Neural progenitor cell (in vitro differentiated cells): Measurements from ENCODE around the gene POLR2L. TPM values are rescaled to one million over a fixed set of nuclear protein-coding genes. Genes with fewer than 3 reads are reported as not detected.

Experiments used
- DNase-seq: peaks from one replicate; pipeline ENCODE4 v3.0.0-alpha.2; 2016; ENCODE audit warnings: low spot score
- H2AFZ ChIP-seq: fragments of 200-600 bp; sonication (generic); replicated peaks from 2 replicates; pipeline ENCODE4 v1.6.1; 2016; ENCODE audit warnings: antibody characterized with exemption
- H3F3A ChIP-seq: fragments of 200-600 bp; sonication (generic); 2 replicates; pipeline ENCODE4 v1.6.1; 2016; ENCODE audit warnings: antibody characterized with exemption, low read depth
- H3K27ac ChIP-seq: fragments of 200-600 bp; sonication (generic); 2 replicates; pipeline ENCODE4 v1.5.1; 2016; ENCODE audit warnings: mild to moderate bottlenecking
- H3K27me3 ChIP-seq: fragments of 200-600 bp; sonication (generic); 2 replicates; pipeline ENCODE4 v1.6.1; 2016; ENCODE audit warnings: mild to moderate bottlenecking, moderate library complexity
- H3K36me3 ChIP-seq: fragments of 200-600 bp; sonication (generic); 2 replicates; pipeline ENCODE4 v1.5.1; 2016
- H3K4me1 ChIP-seq: fragments of 200-600 bp; sonication (generic); 2 replicates; pipeline ENCODE4 v1.6.1; 2016; ENCODE audit warnings: mixed run types
- H3K4me2 ChIP-seq: fragments of 200-600 bp; sonication (generic); 2 replicates; pipeline ENCODE4 v1.6.1; 2016
- H3K4me3 ChIP-seq: fragments of 200-600 bp; sonication (generic); 2 replicates; pipeline ENCODE4 v1.5.1; 2016
- H3K79me2 ChIP-seq: fragments of 200-600 bp; sonication (generic); 2 replicates; pipeline ENCODE4 v1.6.1; 2016; ENCODE audit warnings: low read depth
- H3K9ac ChIP-seq: fragments of 200-600 bp; sonication (generic); 2 replicates; pipeline ENCODE4 v1.6.1; 2016
- H3K9me3 ChIP-seq: fragments of 200-600 bp; sonication (generic); 2 replicates; pipeline ENCODE4 v1.5.1; 2016; ENCODE audit warnings: low read depth
- H4K20me1 ChIP-seq: fragments of 200-600 bp; sonication (generic); 2 replicates; pipeline ENCODE4 v1.6.1; 2016; ENCODE audit warnings: low read depth
- H3K27ac Mint-ChIP-seq: 3 replicates; pipeline ENCODE4 v1.8.0; 2021; ENCODE audit warnings: mixed read lengths
- H3K27me3 Mint-ChIP-seq: 2 replicates; pipeline ENCODE4 v1.8.0; 2022; ENCODE audit warnings: low read depth, mild to moderate bottlenecking, inconsistent platforms, moderate library complexity, mixed read lengths; ENCODE audit not compliant: insufficient read depth
- H3K36me3 Mint-ChIP-seq: 3 replicates; pipeline ENCODE4 v1.8.0; 2021; ENCODE audit warnings: mixed read lengths
- H3K4me1 Mint-ChIP-seq: 3 replicates; pipeline ENCODE4 v1.8.0; 2021; ENCODE audit warnings: mixed read lengths
- H3K4me3 Mint-ChIP-seq: 3 replicates; pipeline ENCODE4 v1.8.0; 2021; ENCODE audit warnings: mild to moderate bottlenecking, moderate library complexity, mixed read lengths
- H3K9me3 Mint-ChIP-seq: 3 replicates; pipeline ENCODE4 v1.8.0; 2020; ENCODE audit warnings: mixed read lengths
- CTCF ChIP-seq: fragments of 200-600 bp; sonication (generic); IDR thresholded peaks from 2 replicates; pipeline ENCODE4 v1.5.1; 2017; ENCODE audit warnings: antibody characterized with exemption, mild to moderate bottlenecking
- EZH2 ChIP-seq: fragments of 200-600 bp; sonication (generic); IDR thresholded peaks from 2 replicates; pipeline ENCODE4 v1.6.1; 2017; ENCODE audit warnings: antibody characterized with exemption, mild to moderate bottlenecking, moderate library complexity
- EZH2phosphoT487 ChIP-seq: fragments of 200-600 bp; sonication (generic); IDR thresholded peaks from 2 replicates; pipeline ENCODE4 v1.6.1; 2017; ENCODE audit warnings: antibody characterized with exemption
- small RNA-seq: library from RNA; depleted of rRNA; stranded (forward); fragments of <200 nt; gene quantifications from one replicate; pipeline ENCODE3, GENCODE V24; 2015
- total RNA-seq: library from RNA; depleted of rRNA; stranded (reverse); fragments of >200 nt; gene quantifications from 2 replicates; pipeline ENCODE4 v1.2.3, GENCODE V29; 2015; ENCODE audit warnings: low replicate concordance

Gene POLR2L
- total RNA-seq, 1 donor from 2014 or later: 12.9 TPM

GRCh38 chr11:790721-791564, 51.4 kb downstream of the POLR2L start:
- H2AFZ ChIP-seq: no peak overlapping the region
- no peak overlapping the region for H3K27ac ChIP-seq
- Mint-ChIP-seq H3K4me1 (peaks cover 8% of the 10 kb centered on the region), H3K27ac (no peak overlapping the region), H3K9me3 (no peaks in the 10 kb centered on the region), H3K4me3 (peak overlapping the region; percentile 21), H3K27me3 (peaks cover 3% of the 10 kb centered on the region), H3K36me3 (peaks cover 2% of the 10 kb centered on the region)
- H4K20me1 ChIP-seq: peaks cover 39% of the 10 kb centered on the region
- peaks cover 23% of the 10 kb centered on the region for H3K4me1 ChIP-seq
- no peaks in the 10 kb centered on the region for H3K9me3 ChIP-seq
- H3K79me2 ChIP-seq: peaks cover 3% of the 10 kb centered on the region
- TF ChIP-seq EZH2phosphoT487: no peak
- TF ChIP-seq EZH2: no peak
- no peak for TF ChIP-seq CTCF
- H3K36me3 ChIP-seq: no peaks in the 10 kb centered on the region
- no peak overlapping the region for H3K4me3 ChIP-seq
- peaks cover 26% of the 10 kb centered on the region for H3F3A ChIP-seq
- no peaks in the 10 kb centered on the region for H3K27me3 ChIP-seq
- peak; percentile 63 for DNase-seq
- no peak overlapping the region for H3K9ac ChIP-seq
- peak overlapping the region; percentile 54 for H3K4me2 ChIP-seq

- Mint-ChIP-seq H3K4me1 (peaks cover 6% of the 10 kb centered on the region), H3K4me3 (peak within 1 kb of the TSS; percentile 65), H3K9me3 (no peaks in the 10 kb centered on the region), H3K27me3 (peaks cover 8% of the 10 kb centered on the region), H3K27ac (no peak within 1 kb of the TSS), H3K36me3 (peaks cover 2% of the 10 kb centered on the region)
- H3K4me1 ChIP-seq: peaks cover 20% of the 10 kb centered on the region
- H3K36me3 ChIP-seq: no peaks in the 10 kb centered on the region
- no peak within 1 kb of the TSS for H3K27ac ChIP-seq
- peak; percentile 79 for DNase-seq
- no peaks in the 10 kb centered on the region for H3K9me3 ChIP-seq
- H4K20me1 ChIP-seq: peaks cover 32% of the 10 kb centered on the region
- TF ChIP-seq CTCF (no peak), EZH2phosphoT487 (no peak), EZH2 (no peak)
- peak within 1 kb of the TSS; percentile 19 for H3K4me3 ChIP-seq
- H3K79me2 ChIP-seq: no peaks in the 10 kb centered on the region
- H3K4me2 ChIP-seq: peak within 1 kb of the TSS; percentile 54
- H3F3A ChIP-seq: peaks cover 26% of the 10 kb centered on the region
- H3K27me3 ChIP-seq: no peaks in the 10 kb centered on the region
- H3K9ac ChIP-seq: no peak within 1 kb of the TSS
- H2AFZ ChIP-seq: no peak within 1 kb of the TSS
Measured at GRCh38 chr11:789943-790342, 52.4 kb downstream of the POLR2L start, which contains the start of gene CEND1. Gene CEND1, minus strand, starts transcription at chr11:790090. Its CDS starts 1,514 bp downstream, at chr11:788576.

Small RNAs within 50 kb of the gene (small RNA-seq; reads per million reads assigned to genes)
- gene SNORA52: not detected

Other genes starting within 250 kb of the POLR2L start
- 4.3 and 18.4 TPM in 2 replicates for gene IRF7, start 226.6 kb downstream of the POLR2L start, total RNA-seq
- gene CDHR5, start 217.6 kb downstream of the POLR2L start, total RNA-seq: not detected in 2 replicates
- gene SCT, start 215.3 kb downstream of the POLR2L start, total RNA-seq: not detected in 2 replicates
- gene DRD4, start 205.3 kb downstream of the POLR2L start, total RNA-seq: 0.97 and 6.6 TPM in 2 replicates
- 38.4 and 66.4 TPM in 2 replicates for gene DEAF1, start 147.3 kb downstream of the POLR2L start, total RNA-seq
- 38.7 and 42.7 TPM in 2 replicates for gene TMEM80, start 146.7 kb downstream of the POLR2L start, total RNA-seq
- gene EPS8L2, start 136.3 kb downstream of the POLR2L start, total RNA-seq: 3.3 and 11.0 TPM in 2 replicates
- gene TALDO1, start 95.1 kb downstream of the POLR2L start, total RNA-seq: 101 and 114 TPM in 2 replicates
- 24.1 and 52.9 TPM in 2 replicates for gene GATD1, start 65.0 kb downstream of the POLR2L start, total RNA-seq
- 0.94 and 1.9 TPM in 2 replicates for gene CEND1, start 52.4 kb downstream of the POLR2L start, total RNA-seq
- gene SLC25A22, start 44.2 kb downstream of the POLR2L start, total RNA-seq: 11.0 and 38.4 TPM in 2 replicates
- 4.8 and 34.6 TPM in 2 replicates for gene PIDD1, start 37.3 kb downstream of the POLR2L start, total RNA-seq
- gene RPLP2, start 32.6 kb downstream of the POLR2L start, total RNA-seq: 418 and 629 TPM in 2 replicates
- 2.6 and 20.9 TPM in 2 replicates for gene PNPLA2, start 23.6 kb downstream of the POLR2L start, total RNA-seq
- 3.9 and 11.6 TPM in 2 replicates for gene CRACR2B, start 14.6 kb downstream of the POLR2L start, total RNA-seq
- 37.4 and 82.2 TPM in 2 replicates for gene CD151, start 9.6 kb downstream of the POLR2L start, total RNA-seq
- 19.6 and 58.2 TPM in 2 replicates for gene TSPAN4, start 323 bp upstream of the POLR2L start, total RNA-seq
- 56.6 and 62.9 TPM in 2 replicates for gene CHID1, start 68.3 kb upstream of the POLR2L start, total RNA-seq
- 50.4 and 67.5 TPM in 2 replicates for gene AP2A2, start 83.3 kb upstream of the POLR2L start, total RNA-seq
- not detected in 2 replicates for gene MUC6, start 194.2 kb upstream of the POLR2L start, total RNA-seq
- gene MUC2, start 232.3 kb upstream of the POLR2L start, total RNA-seq: not detected in 2 replicates